K562 (cell line): ENCODE data around the gene ZNF618. TPM values are rescaled to one million over a fixed set of nuclear protein-coding genes. Genes with fewer than 3 reads are reported as not detected.

Source experiments
- ATAC-seq: fragments of 200-7000 bp; cut with Tn5 transposase; 3 replicates; pipeline ENCODE4 v1.9.1; 2020; ENCODE audit warnings: moderate library complexity
- BruUV-seq: library from RNA; stranded (reverse); fragments of 400-500 nt; replicated peaks from 2 replicates; lab custom pipeline; 2021; lab: Mats Ljungman, UMichigan
- CTCF ChIA-PET: fragments of 300-600 bp; formaldehyde crosslinking; extraction: SDS; loops from one replicate; lab custom pipeline; 2021; ENCODE audit warnings: low intra/inter-chr PET ratio; lab: Yijun Ruan, JAX
- POLR2A ChIA-PET: fragments of 300-600, 350-650 bp; sonication (Branson Sonifier 250); formaldehyde crosslinking; extraction: SDS; loops from one replicate; lab custom pipeline; 2021; ENCODE audit warnings: antibody characterized with exemption, inconsistent platforms; lab: Yijun Ruan, JAX
- DNase-seq, 4 experiments: peaks; one replicate each; pipeline versions ENCODE4 v3.0.0 to v3.0.0-alpha.2; 2011 to 2018; ENCODE audit warnings: low spot score in 3 of 4, mixed read lengths in 3 of 4; ENCODE audit errors: extremely low read depth in 1 of 4
- FAIRE-seq: peaks from 2 replicates; lab custom pipeline; 2011; peaks lifted over from hg19 to GRCh38; lab: Jason Lieb, UNC
- H2AFZ ChIP-seq: 2 replicates; pipeline ENCODE4 v1.6.0; 2011; ENCODE audit warnings: low read depth, low read length, control low read depth, inconsistent platforms
- H3K27ac ChIP-seq: fragments of 200-600 bp; 3 replicates; pipeline ENCODE4 v1.8.0; 2011; ENCODE audit warnings: low read depth, mild to moderate bottlenecking, control low read depth, inconsistent platforms, low read length, moderate library complexity, mixed read lengths; ENCODE audit errors: extremely low read depth
- H3K27me3 ChIP-seq, 2 experiments: fragments of 300-600 bp in 1 of 2; 2 replicates in 1 of 2; 3 replicates in 1 of 2; pipeline versions ENCODE4 v1.6.0 to v1.8.0; 2011; ENCODE audit warnings: inconsistent platforms in 2 of 2, low read length in 2 of 2, mild to moderate bottlenecking in 1 of 2, mixed read lengths in 1 of 2, moderate library complexity in 1 of 2; ENCODE audit not compliant: control insufficient read depth in 2 of 2, insufficient read depth in 2 of 2
- H3K36me3 ChIP-seq: fragments of 300-600 bp; 3 replicates; pipeline ENCODE4 v1.8.0; 2011; ENCODE audit warnings: mild to moderate bottlenecking, low read length, inconsistent platforms; ENCODE audit not compliant: control insufficient read depth, insufficient read depth
- H3K4me1 ChIP-seq, 2 experiments: fragments of 200-600 bp in 1 of 2; replicated peaks in 1 of 2; 2 replicates in 1 of 2; 3 replicates in 1 of 2; pipeline versions ENCODE4 v1.5.1 to v1.8.0; 2011; ENCODE audit warnings: inconsistent platforms in 2 of 2, low read length in 2 of 2, mild to moderate bottlenecking in 1 of 2, mixed read lengths in 1 of 2, moderate library complexity in 1 of 2; ENCODE audit not compliant: control insufficient read depth in 2 of 2, insufficient read depth in 2 of 2
- H3K4me2 ChIP-seq: 2 replicates; pipeline ENCODE4 v1.6.1; 2011; ENCODE audit warnings: low read length, control low read depth, inconsistent platforms, mixed read lengths; ENCODE audit not compliant: insufficient read depth
- H3K4me3 ChIP-seq: fragments of 200-600 bp; sonication (generic), shearing (Covaris generic); 2 replicates; pipeline ENCODE4 v1.5.1; 2016; ENCODE audit warnings: control low read depth, inconsistent platforms
- H3K79me2 ChIP-seq: fragments of 200-600 bp; 3 replicates; pipeline ENCODE4 v1.8.0; 2011; ENCODE audit warnings: low read length, inconsistent platforms; ENCODE audit not compliant: control insufficient read depth, insufficient read depth
- H3K9ac ChIP-seq, 2 experiments: 2 replicates each; pipeline versions ENCODE4 v1.6.0 to v1.6.1; 2011; ENCODE audit warnings: low read depth in 2 of 2, low read length in 2 of 2, control low read depth in 1 of 2, inconsistent platforms in 1 of 2, mild to moderate bottlenecking in 1 of 2, mixed read lengths in 1 of 2; ENCODE audit not compliant: insufficient read depth in 1 of 2
- H3K9me1 ChIP-seq: one replicate; pipeline ENCODE4 v1.6.0; 2011; ENCODE audit warnings: inconsistent platforms, mild to moderate bottlenecking, low read length, moderate library complexity; ENCODE audit not compliant: control insufficient read depth, insufficient read depth
- H3K9me3 ChIP-seq: replicated peaks from 2 replicates; pipeline ENCODE4 v1.5.1; 2011; ENCODE audit warnings: low read depth, low read length, inconsistent platforms; ENCODE audit not compliant: control insufficient read depth, insufficient read depth
- H4K20me1 ChIP-seq: replicated peaks from 2 replicates; pipeline ENCODE4 v1.6.1; 2011; ENCODE audit warnings: low read length, inconsistent platforms, mixed read lengths; ENCODE audit not compliant: control insufficient read depth, insufficient read depth
- CREB3 ChIP-seq: fragments of 450-650 bp; conservative IDR thresholded peaks from 2 replicates; pipeline ENCODE4 v1.6.1; 2016; ENCODE audit warnings: missing genetic modification characterization, low read depth, mild to moderate bottlenecking, missing compliant biosample characterization, moderate library complexity
- CXXC5 ChIP-seq: fragments of 250-450 bp; sonication (Bioruptor Pico); IDR thresholded peaks from 2 replicates; pipeline ENCODE4 v1.8.0; 2022; ENCODE audit warnings: inconsistent platforms, mild to moderate bottlenecking, moderate library complexity
- EP400 ChIP-seq: fragments of 450-650 bp; IDR thresholded peaks from 2 replicates; pipeline ENCODE4 v1.6.1; 2017; ENCODE audit warnings: antibody characterized with exemption, mild to moderate bottlenecking, moderate library complexity
- IRF1 ChIP-seq: sonication (generic); formaldehyde crosslinking; IDR thresholded peaks from 2 replicates; pipeline ENCODE4 v1.8.0; 2022; ENCODE audit warnings: missing genetic modification reagents, mild to moderate bottlenecking, borderline replicate concordance
- KAT8 ChIP-seq: fragments of 450-650 bp; IDR thresholded peaks from 2 replicates; pipeline ENCODE4 v1.6.1; 2016; ENCODE audit warnings: low read depth, mild to moderate bottlenecking
- MXD1 ChIP-seq: fragments of 250-450 bp; sonication (Bioruptor Pico); IDR thresholded peaks from 2 replicates; pipeline ENCODE4 v1.8.0; 2021; ENCODE audit warnings: borderline replicate concordance, mild to moderate bottlenecking, moderate library complexity; ENCODE audit not compliant: poor library complexity, severe bottlenecking
- POLR2AphosphoS2 ChIP-seq: IDR thresholded peaks from 2 replicates; pipeline ENCODE4 v1.6.1; 2012; ENCODE audit warnings: low read length, improper control_type of control experiment
- PRPF4 ChIP-seq: fragments of 200-400 bp; formaldehyde crosslinking; IDR thresholded peaks from one replicate; pipeline ENCODE4 v1.6.1; 2017; ENCODE audit warnings: low read length, low read depth, mild to moderate bottlenecking; ENCODE audit not compliant: insufficient read depth, poor library complexity, severe bottlenecking
- RHOXF2B ChIP-seq: fragments of 250-450 bp; sonication (Bioruptor Pico); conservative IDR thresholded peaks from 2 replicates; pipeline ENCODE4 v1.5.1; 2021
- ZNF24 ChIP-seq: fragments of 450-650 bp; IDR thresholded peaks from 2 replicates; pipeline ENCODE4 v1.6.1; 2016
- ZNF511 ChIP-seq: sonication (generic); formaldehyde crosslinking; IDR thresholded peaks from 2 replicates; pipeline ENCODE4 v1.8.0; 2022; ENCODE audit warnings: mild to moderate bottlenecking, missing genetic modification reagents
- ZSCAN29 ChIP-seq: fragments of 450-650 bp; IDR thresholded peaks from 2 replicates; pipeline ENCODE4 v1.6.1; 2017
- WGBS: fragments of 100-300 bp; shearing (Covaris generic); methylation state at CpG from one replicate; pipeline ENCODE4 v1.1.6; 2016; ENCODE audit warnings: low coverage, mixed read lengths; ENCODE audit not compliant: insufficient coverage; ENCODE audit errors: missing lambda C conversion rate; 5-methylcytosine and 5-hydroxymethylcytosine counted together
- in situ Hi-C: fragments of 300-500 bp; cut with MboI; formaldehyde crosslinking; loops from 4 replicates; pipeline ENCODE4 v1.15.0; 2018; ENCODE audit warnings: inconsistent platforms, mixed read lengths
- intact Hi-C: fragments of 100-400 bp; cut with micrococcal nuclease; formaldehyde crosslinking; loops from 2 replicates; pipeline ENCODE4 v1.14.2; 2022
- polyA plus RNA-seq, 8 experiments: library from polyadenylated mRNA; depleted of rRNA in 4 of 8; stranded (reverse) in 5 of 8; unstranded in 3 of 8; fragments of >200 nt; fragmentation: Nextera tagmentation in 2 of 8; fragmentation: Illumina TruSeq in 1 of 8; extraction: Ambion mirVana in 2 of 8; extraction: Trizol in 1 of 8; gene quantifications; 2 replicates each; pipeline versions ENCODE4 v1.2.1 to v1.2.3, GENCODE V29; 2011 to 2014; ENCODE audit warnings: inconsistent platforms in 1 of 8, missing spikeins in 1 of 8
- total RNA-seq, 7 experiments: library from RNA; depleted of rRNA in 6 of 7; stranded (reverse); fragments of >200 nt in 6 of 7; fragmentation: Illumina TruSeq in 2 of 7; extraction: Trizol in 2 of 7; gene quantifications; 2 replicates each; pipeline versions ENCODE4 v1.2.1 to v1.2.3, GENCODE V29; 2011 to 2021; ENCODE audit warnings: low replicate concordance in 1 of 7
- TF ChIP-seq, protein P1 (sequence below): sonication (generic); formaldehyde crosslinking; IDR thresholded peaks from 2 replicates; pipeline ENCODE4 v1.8.1; 2023; ENCODE audit warnings: mild to moderate bottlenecking, missing genetic modification reagents
- TF ChIP-seq, protein P2 (sequence below), 2 experiments: fragments of 250-450 bp in 1 of 2; fragments of 450-650 bp in 1 of 2; sonication (Bioruptor Pico) in 1 of 2; IDR thresholded peaks; 2 replicates each; pipeline versions ENCODE4 v1.6.1 to v1.8.0; 2016 to 2021; ENCODE audit warnings: mild to moderate bottlenecking in 2 of 2, moderate library complexity in 2 of 2, missing compliant biosample characterization in 1 of 2, missing genetic modification characterization in 1 of 2

Gene ZNF618
- total and polyA plus RNA-seq, 9 of the 15 experiments (the other 6 are each of a cell fraction or from before 2014, with no cell fraction given): 0.08 to 13.7 (median 3.4) TPM

GRCh38 chr9:114089206-114089840 is 213.2 kb downstream of the ZNF618 start (continued):
- TF ChIP-seq, protein P1, sequence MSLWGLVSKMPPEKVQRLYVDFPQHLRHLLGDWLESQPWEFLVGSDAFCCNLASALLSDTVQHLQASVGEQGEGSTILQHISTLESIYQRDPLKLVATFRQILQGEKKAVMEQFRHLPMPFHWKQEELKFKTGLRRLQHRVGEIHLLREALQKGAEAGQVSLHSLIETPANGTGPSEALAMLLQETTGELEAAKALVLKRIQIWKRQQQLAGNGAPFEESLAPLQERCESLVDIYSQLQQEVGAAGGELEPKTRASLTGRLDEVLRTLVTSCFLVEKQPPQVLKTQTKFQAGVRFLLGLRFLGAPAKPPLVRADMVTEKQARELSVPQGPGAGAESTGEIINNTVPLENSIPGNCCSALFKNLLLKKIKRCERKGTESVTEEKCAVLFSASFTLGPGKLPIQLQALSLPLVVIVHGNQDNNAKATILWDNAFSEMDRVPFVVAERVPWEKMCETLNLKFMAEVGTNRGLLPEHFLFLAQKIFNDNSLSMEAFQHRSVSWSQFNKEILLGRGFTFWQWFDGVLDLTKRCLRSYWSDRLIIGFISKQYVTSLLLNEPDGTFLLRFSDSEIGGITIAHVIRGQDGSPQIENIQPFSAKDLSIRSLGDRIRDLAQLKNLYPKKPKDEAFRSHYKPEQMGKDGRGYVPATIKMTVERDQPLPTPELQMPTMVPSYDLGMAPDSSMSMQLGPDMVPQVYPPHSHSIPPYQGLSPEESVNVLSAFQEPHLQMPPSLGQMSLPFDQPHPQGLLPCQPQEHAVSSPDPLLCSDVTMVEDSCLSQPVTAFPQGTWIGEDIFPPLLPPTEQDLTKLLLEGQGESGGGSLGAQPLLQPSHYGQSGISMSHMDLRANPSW (CRISPR knock-in tag): no peak

- Histone ChIP-seq H3K9me3 (no peaks in the 10 kb centered on the region), H3K27ac (no peak overlapping the region), H3K9me1 (no peaks in the 10 kb centered on the region), H3K4me1 (no peaks in the 10 kb centered on the region), H3K4me2 (no peak overlapping the region), H3K27me3 (peaks cover 2 to 29% of the 10 kb centered on the region in 2 experiments; a peak in 3 of 5 replicates), H4K20me1 (no peaks in the 10 kb centered on the region), H3K4me3 (no peak overlapping the region), H3K79me2 (no peaks in the 10 kb centered on the region), H2AFZ (no peak overlapping the region), H3K36me3 (no peaks in the 10 kb centered on the region), H3K9ac (no peak overlapping the region)
- in situ Hi-C loops (no loop called here), intact Hi-C loops (no loop called here)
- WGBS: 0% methylated on average over 4 of the region's 4 CpGs
- DNase-seq (no peak), FAIRE-seq (no peak), ATAC-seq (no peak)
- BruUV-seq: no TSS peak
- ChIA-PET CTCF (no interaction called here), POLR2A (no interaction called here)
- TF ChIP-seq ZNF24 (no peak), CREB3 (tag) (no peak), EP400 (no peak), RHOXF2B (CRISPR knock-in tag) (no peak), CXXC5 (CRISPR knock-in tag) (no peak), IRF1 (CRISPR knock-in tag) (no peak), MXD1 (CRISPR knock-in tag) (no peak), ZNF511 (CRISPR knock-in tag) (no peak), ZSCAN29 (no peak), PRPF4 (no peak), KAT8 (no peak), POLR2AphosphoS2 (no peak)
- TF ChIP-seq, protein P2, sequence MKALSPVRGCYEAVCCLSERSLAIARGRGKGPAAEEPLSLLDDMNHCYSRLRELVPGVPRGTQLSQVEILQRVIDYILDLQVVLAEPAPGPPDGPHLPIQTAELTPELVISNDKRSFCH (CRISPR knock-in tag; IDR thresholded peaks at IDR 0.05): no peak
- TF ChIP-seq, protein P2 (tag; IDR thresholded peaks at IDR 0.05): no peak
Measured at GRCh38 chr9:114090798-114091197, 214.7 kb downstream of the ZNF618 start.
